Cardiac muscle cell (in vitro differentiated cells and primary cell): ENCODE data around the gene OPRD1. TPM values are rescaled to one million over a fixed set of nuclear protein-coding genes. Genes with fewer than 3 reads are reported as not detected.

Source experiments
- DNase-seq, 2 donors: peaks; one replicate each; pipeline versions ENCODE4 v3.0.0 to v3.0.0-alpha.2; 2010 to 2017; ENCODE audit warnings: low read depth in 1 of 2, low spot score in 1 of 2
- H3K27ac ChIP-seq: fragments of 200-600 bp; sonication (generic); 2 replicates; pipeline ENCODE4 v1.5.1; 2016
- H3K27me3 ChIP-seq: fragments of 200-600 bp; sonication (generic); 2 replicates; pipeline ENCODE4 v1.6.0; 2016; ENCODE audit warnings: control low read depth
- H3K36me3 ChIP-seq: fragments of 200-600 bp; sonication (generic); 2 replicates; pipeline ENCODE4 v1.5.1; 2016; ENCODE audit warnings: control low read depth
- H3K4me1 ChIP-seq: fragments of 200-600 bp; sonication (generic); 2 replicates; pipeline ENCODE4 v1.8.1; 2017; ENCODE audit warnings: low read depth, mild to moderate bottlenecking, mixed run types
- H3K4me3 ChIP-seq: fragments of 200-600 bp; sonication (generic); 2 replicates; pipeline ENCODE4 v1.5.1; 2016; ENCODE audit warnings: mild to moderate bottlenecking
- H3K9me3 ChIP-seq: fragments of 200-600 bp; sonication (generic); 2 replicates; pipeline ENCODE4 v1.5.1; 2017; ENCODE audit warnings: low read depth, mild to moderate bottlenecking, control low read depth
- polyA plus RNA-seq: library from polyadenylated mRNA; unstranded; fragments of >200 nt; fragmentation: Nextera tagmentation; extraction: Ambion mirVana; gene quantifications from 2 replicates; pipeline ENCODE4 v1.2.1, GENCODE V29; 2016
- total RNA-seq: library from RNA; depleted of rRNA; stranded (reverse); fragments of >200 nt; gene quantifications from 2 replicates; pipeline ENCODE4 v1.2.3, GENCODE V29; 2016
- TF ChIP-seq, protein P1 (sequence below): IDR thresholded peaks from 2 replicates; pipeline ENCODE4 v1.5.1; 2012; ENCODE audit warnings: low read depth, mild to moderate bottlenecking, low read length

Gene OPRD1
- total and polyA plus RNA-seq, 2 experiments from 2014 or later = 0.13 to 0.60 TPM

DNA sequence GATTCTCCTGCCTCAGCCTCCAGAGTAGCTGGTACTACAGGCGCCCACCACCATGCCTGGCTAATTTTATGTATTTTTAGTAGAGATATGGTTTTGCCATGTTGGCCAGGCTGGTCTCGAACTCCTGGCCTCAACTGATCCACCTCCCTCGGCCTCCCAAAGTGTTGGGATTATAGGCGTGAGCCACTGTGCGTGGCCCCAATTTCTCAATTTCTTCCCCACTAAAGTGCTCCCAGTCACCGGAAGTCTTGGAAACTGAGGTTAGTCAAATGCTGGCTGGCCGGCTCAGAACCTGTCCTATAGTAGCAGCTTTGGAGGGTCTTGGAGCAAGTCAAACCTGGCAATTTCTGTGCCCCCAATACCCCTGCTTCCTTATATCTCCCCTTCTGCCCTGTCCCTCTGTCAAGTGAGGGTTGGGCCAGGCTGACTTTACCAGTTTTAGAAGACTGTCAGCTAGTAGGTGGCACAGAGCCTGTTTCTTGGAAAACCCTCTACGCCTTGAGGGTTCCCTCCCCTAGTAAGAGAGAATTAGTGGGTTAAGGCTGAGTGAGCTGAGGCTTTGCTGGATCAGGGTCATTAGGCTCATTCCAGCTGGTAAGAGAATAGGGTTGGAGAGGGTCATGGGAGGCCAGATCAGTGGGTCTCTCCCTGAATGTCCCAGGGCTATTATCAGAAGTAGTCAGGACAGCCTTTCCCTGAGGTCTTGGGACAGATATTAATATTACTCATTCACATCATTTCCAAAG lies 94.1 kb downstream of the OPRD1 start:
- Histone ChIP-seq H3K9me3 (no peaks in the 10 kb centered on the region), H3K27me3 (no peaks in the 10 kb centered on the region), H3K36me3 (no peaks in the 10 kb centered on the region), H3K27ac (no peak overlapping the region), H3K4me3 (no peak overlapping the region), H3K4me1 (no peaks in the 10 kb centered on the region)
- TF ChIP-seq, protein P1, sequence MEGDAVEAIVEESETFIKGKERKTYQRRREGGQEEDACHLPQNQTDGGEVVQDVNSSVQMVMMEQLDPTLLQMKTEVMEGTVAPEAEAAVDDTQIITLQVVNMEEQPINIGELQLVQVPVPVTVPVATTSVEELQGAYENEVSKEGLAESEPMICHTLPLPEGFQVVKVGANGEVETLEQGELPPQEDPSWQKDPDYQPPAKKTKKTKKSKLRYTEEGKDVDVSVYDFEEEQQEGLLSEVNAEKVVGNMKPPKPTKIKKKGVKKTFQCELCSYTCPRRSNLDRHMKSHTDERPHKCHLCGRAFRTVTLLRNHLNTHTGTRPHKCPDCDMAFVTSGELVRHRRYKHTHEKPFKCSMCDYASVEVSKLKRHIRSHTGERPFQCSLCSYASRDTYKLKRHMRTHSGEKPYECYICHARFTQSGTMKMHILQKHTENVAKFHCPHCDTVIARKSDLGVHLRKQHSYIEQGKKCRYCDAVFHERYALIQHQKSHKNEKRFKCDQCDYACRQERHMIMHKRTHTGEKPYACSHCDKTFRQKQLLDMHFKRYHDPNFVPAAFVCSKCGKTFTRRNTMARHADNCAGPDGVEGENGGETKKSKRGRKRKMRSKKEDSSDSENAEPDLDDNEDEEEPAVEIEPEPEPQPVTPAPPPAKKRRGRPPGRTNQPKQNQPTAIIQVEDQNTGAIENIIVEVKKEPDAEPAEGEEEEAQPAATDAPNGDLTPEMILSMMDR = no peak
- no peak for DNase-seq

GRCh38 chr1:28909198-28909597 lies 97.2 kb downstream of the OPRD1 start:
- DNase-seq = no peak
- Histone ChIP-seq H3K9me3 (no peaks in the 10 kb centered on the region), H3K27me3 (no peaks in the 10 kb centered on the region), H3K4me3 (no peak overlapping the region), H3K4me1 (no peaks in the 10 kb centered on the region), H3K36me3 (no peaks in the 10 kb centered on the region), H3K27ac (no peak overlapping the region)
- TF ChIP-seq, protein P1 = no peak

DNA sequence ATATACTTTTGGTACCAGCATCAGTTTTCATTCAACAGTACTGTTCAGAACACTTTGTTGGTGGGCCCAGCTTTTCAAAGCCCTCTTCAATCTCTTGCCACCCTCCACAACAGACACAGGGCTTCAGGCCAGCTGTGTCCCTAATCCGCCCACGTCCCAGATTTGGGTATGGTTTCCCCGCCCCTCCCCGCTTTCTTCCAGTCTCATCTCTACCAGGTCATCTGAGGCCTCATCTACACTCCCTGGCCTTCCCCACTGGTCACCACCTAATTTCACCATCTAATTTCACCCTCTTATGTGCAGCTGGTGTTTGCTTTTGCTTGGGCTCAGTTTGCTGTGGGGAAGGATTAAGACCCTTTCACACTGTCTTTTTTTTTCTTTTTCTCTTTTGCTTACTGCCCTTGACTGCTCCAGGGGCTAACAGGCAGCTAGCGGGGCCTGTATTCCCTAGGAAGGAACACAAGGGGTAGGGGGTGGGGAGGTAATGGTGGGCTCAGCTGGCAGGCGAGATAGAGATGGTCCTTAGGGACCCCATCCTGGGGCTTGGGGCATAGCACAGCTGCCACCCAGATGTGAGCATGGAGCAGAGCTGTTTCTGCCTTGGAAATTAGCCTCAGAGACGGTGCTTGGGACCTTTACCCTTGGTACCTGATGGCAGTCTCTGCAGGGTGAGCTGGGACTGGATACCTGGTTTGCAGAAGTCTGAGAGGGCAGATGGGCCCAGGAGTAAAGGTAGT lies 98.6 kb downstream of the OPRD1 start:
- no peaks in the 10 kb centered on the region for H3K9me3 ChIP-seq
- no peaks in the 10 kb centered on the region for H3K36me3 ChIP-seq
- no peaks in the 10 kb centered on the region for H3K27me3 ChIP-seq
- H3K4me1 ChIP-seq = peaks cover 4% of the 10 kb centered on the region
- TF ChIP-seq, protein P1 = no peak
- DNase-seq = no peak
- no peak overlapping the region for H3K27ac ChIP-seq
- H3K4me3 ChIP-seq = no peak overlapping the region

- Histone ChIP-seq H3K9me3 (no peaks in the 10 kb centered on the region), H3K4me3 (peak overlapping the region; percentile 59), H3K27ac (peak overlapping the region; percentile 10), H3K27me3 (no peaks in the 10 kb centered on the region), H3K36me3 (no peaks in the 10 kb centered on the region), H3K4me1 (peaks cover 7% of the 10 kb centered on the region)
- DNase-seq = no peak
- TF ChIP-seq, protein P1 = no peak
Observed at GRCh38 chr1:28913786-28914227, 101.8 kb downstream of the OPRD1 start.

DNA sequence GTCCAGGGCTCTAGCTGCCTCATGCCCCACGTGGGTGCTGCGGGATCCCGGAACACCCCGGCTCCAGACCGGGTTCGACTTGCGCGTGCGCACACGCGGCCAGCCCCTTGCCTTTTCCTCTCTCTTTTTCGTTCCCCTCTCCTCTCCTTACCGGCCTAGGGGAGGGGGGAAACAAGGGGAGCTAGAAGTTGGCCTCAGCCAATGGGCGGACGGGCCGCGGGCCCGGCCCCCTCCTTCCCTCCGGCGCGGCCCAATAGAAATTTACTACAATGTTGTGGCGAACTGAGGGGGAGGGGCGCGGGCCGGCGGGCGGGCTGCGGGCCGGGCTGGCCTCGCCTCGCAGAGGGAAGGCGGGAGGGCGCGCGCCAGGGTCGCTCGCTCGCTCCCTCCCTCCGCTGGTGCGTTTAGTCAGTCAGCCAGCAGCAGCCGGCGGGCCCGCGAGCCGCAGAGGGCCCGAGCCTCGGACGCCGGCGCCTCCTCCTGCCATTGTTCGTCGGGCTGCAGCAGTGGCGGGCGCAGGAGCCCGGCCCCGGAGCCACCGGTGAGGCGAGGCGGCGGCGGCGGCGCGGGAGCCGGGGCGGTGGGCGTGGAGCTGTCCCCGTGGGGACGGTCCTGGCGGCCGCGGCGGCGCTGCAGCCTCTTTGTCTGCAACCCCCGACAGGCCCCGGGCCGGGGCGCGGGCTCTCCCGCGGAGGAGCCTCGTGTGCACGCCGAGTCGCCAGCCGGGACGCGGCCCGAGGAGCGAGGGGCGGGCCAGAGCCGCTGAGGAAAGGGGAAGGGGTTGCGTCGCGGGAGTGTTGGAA lies 102.5 kb downstream of the OPRD1 start, which contains the start of gene EPB41:
Gene EPB41 (plus strand): TSS at position 342 of the 803 bp plus-strand sequence. CDS start 72,869 bp downstream, outside the sequence.
- DNase-seq = peak; percentile 95 to 97
- no peaks in the 10 kb centered on the region for H3K36me3 ChIP-seq
- H3K27me3 ChIP-seq = no peaks in the 10 kb centered on the region
- TF ChIP-seq, protein P1 = no peak
- peak within 1 kb of the TSS; percentile 84 for H3K27ac ChIP-seq
- H3K4me3 ChIP-seq = peak within 1 kb of the TSS; percentile 59
- no peaks in the 10 kb centered on the region for H3K9me3 ChIP-seq
- peaks cover 7% of the 10 kb centered on the region for H3K4me1 ChIP-seq
